Activated naive CD8-positive, alpha-beta T cell treated with anti-CD3 and anti-CD28 coated beads, Interleukin-2, amount 10 ng/mL, durations not matched to agents 7 days and 5 days (primary cell): Measurements from ENCODE around the gene PNMA6E. TPM values are rescaled to one million over a fixed set of nuclear protein-coding genes. Genes with fewer than 3 reads are reported as not detected.

ENCODE experiments used
- ATAC-seq: fragments of 150-1000 bp; cut with Tn5 transposase; one replicate; pipeline ENCODE4 v1.10.0; 2021; ENCODE audit warnings: low read depth, moderate library complexity
- POLR2A ChIA-PET: fragments of 350-600 bp; sonication (Branson Sonifier 250); formaldehyde crosslinking; loops from one replicate; lab custom pipeline; 2021; ENCODE audit warnings: antibody characterized with exemption; lab: Charles Lee
- DNase-seq: peaks from one replicate; pipeline ENCODE4 v3.0.0; 2021
- H3K27ac Mint-ChIP-seq: one replicate; pipeline ENCODE4 v1.8.0; 2022; ENCODE audit warnings: mild to moderate bottlenecking, mixed read lengths
- H3K27me3 Mint-ChIP-seq: one replicate; pipeline ENCODE4 v1.8.0; 2022; ENCODE audit warnings: mild to moderate bottlenecking, moderate library complexity, mixed read lengths
- H3K36me3 Mint-ChIP-seq: one replicate; pipeline ENCODE4 v1.8.0; 2021; ENCODE audit warnings: mild to moderate bottlenecking, mixed read lengths
- H3K4me1 Mint-ChIP-seq: one replicate; pipeline ENCODE4 v1.8.0; 2021; ENCODE audit warnings: mixed read lengths
- H3K4me3 Mint-ChIP-seq: one replicate; pipeline ENCODE4 v1.8.0; 2022; ENCODE audit warnings: mild to moderate bottlenecking, moderate library complexity, mixed read lengths
- H3K9me3 Mint-ChIP-seq: one replicate; pipeline ENCODE4 v1.8.0; 2021; ENCODE audit warnings: mixed read lengths
- total RNA-seq, 2 experiments: library from RNA; stranded (reverse); gene quantifications; one replicate each; pipeline ENCODE4 v1.2.3, GENCODE V29; 2021

The PNMA6E gene
- total RNA-seq, 2 experiments from 2014 or later: not detected

DNA sequence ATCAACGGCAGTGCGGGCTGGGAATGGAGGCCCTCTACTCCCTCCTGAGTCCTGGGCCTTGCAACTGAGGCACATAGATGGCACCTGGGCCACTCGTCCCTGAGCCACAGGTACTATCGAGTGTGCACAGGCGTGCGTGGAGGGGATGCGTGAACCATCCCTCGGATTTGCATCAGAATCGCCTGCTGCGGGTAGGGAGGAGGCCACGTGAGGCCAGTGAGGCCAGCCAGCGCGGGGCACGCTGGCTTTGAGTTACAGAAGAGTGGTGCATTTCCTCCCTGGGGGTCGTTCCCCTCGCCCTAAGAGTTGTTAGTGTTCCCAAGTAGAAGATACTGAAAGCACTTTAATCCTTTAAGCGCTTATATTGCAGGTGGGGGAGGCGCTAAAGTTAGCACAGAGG lies 20.7 kb upstream of the PNMA6E start:
- no peak for ATAC-seq
- H3K4me1 Mint-ChIP-seq: no peaks in the 10 kb centered on the region

DNA sequence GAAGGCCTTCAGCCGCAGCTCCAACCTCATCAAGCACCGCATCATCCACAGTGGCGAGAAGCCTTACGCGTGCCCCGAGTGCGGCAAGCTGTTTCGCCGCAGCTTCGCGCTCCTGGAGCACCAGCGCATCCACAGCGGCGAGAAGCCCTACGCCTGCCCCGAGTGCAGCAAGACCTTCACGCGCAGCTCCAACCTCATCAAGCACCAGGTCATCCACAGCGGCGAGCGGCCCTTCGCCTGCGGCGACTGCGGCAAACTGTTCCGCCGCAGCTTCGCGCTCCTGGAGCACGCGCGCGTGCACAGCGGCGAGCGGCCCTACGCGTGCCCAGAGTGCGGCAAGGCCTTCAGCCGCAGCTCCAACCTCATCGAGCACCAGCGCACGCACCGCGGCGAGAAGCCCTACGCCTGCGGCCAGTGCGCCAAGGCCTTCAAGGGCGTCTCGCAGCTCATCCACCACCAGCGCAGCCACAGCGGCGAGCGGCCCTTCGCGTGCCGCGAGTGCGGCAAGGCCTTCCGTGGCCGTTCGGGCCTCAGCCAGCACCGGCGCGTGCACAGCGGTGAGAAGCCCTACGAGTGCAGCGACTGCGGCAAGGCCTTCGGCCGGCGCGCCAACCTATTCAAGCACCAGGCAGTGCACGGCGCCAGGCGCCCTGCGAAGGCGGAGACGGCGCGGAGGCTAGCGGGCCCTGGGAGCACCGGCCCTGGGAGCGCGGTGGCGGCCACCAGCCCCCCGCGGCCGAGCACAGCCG lies 19.9 kb upstream of the PNMA6E start:
- no peak for ATAC-seq
- no peak overlapping the region for H3K27ac Mint-ChIP-seq
- POLR2A ChIA-PET: no interaction called here

More for the DNA sequence above, 20.7 kb upstream of the PNMA6E start:
- Mint-ChIP-seq H3K4me3 (no peak overlapping the region), H3K27ac (no peak overlapping the region), H3K36me3 (no peaks in the 10 kb centered on the region), H3K9me3 (no peaks in the 10 kb centered on the region), H3K27me3 (no peaks in the 10 kb centered on the region)
- DNase-seq: no peak
- POLR2A ChIA-PET: no interaction called here

DNA sequence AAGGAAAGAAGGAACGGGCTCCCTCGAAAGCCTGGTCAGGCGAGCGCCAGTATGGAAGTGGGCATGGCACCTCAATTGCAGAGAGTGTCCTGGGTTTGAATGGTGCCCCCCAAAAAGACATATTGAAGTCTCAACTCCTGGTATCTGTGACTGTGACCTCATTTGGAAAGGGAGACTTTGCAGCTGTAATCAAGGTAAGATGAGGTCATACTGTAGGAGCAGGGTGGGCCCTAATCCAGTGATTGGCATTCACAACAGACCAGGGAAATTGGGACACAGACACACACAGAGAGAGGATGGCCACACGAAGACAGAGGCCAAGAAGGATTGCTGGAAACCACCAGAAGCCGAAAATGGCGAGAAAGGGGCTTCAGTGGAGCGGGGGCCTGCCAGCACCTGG lies 16.5 kb upstream of the PNMA6E start:
- H3K27me3 Mint-ChIP-seq: no peaks in the 10 kb centered on the region
- ATAC-seq (no peak), DNase-seq (no peak)
- H3K4me3 Mint-ChIP-seq: no peak overlapping the region
- POLR2A ChIA-PET: no interaction called here
- no peaks in the 10 kb centered on the region for H3K36me3 Mint-ChIP-seq
- no peaks in the 10 kb centered on the region for H3K4me1 Mint-ChIP-seq
- H3K9me3 Mint-ChIP-seq: no peaks in the 10 kb centered on the region
- peak overlapping the region; percentile 15 for H3K27ac Mint-ChIP-seq

More for the DNA sequence above, 19.9 kb upstream of the PNMA6E start:
- H3K9me3 Mint-ChIP-seq: no peaks in the 10 kb centered on the region
- H3K36me3 Mint-ChIP-seq: no peaks in the 10 kb centered on the region
- no peak for DNase-seq
- H3K27me3 Mint-ChIP-seq: no peaks in the 10 kb centered on the region
- H3K4me3 Mint-ChIP-seq: no peak overlapping the region
- H3K4me1 Mint-ChIP-seq: no peaks in the 10 kb centered on the region

DNA sequence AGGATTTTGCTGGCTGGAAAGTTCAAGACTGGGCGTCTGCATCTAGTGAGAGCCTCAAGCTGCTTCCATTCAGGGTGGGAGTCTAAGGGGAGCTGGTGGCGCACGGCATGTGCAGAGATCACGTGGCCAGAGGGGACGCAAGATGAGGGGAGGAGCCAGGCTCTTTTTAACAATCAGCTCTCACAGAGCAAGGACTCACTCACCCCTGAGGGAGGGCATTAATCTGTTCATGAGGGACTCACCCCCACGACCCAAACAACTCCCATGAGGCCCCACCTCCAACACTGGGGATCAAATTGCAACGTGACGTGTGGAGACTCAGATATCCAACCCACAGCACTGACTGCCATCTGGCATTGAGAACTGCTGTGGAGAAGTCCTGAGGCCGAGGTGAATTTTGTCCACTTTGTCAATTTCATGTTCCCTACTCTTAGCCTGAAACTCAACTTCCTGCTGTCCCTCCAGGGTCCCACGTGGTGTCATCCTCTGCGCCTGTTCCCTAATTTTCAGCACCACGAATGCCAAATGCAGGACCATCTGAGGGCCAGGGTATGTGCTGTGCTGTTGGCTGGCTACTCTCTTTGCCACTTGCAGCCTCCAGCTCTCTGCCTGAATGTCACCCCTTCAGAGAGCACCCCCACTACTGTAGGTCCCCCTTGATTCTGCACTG lies 15.8 kb upstream of the PNMA6E start:
- peaks cover 6% of the 10 kb centered on the region for H3K4me1 Mint-ChIP-seq
- DNase-seq (no peak), ATAC-seq (no peak)
- no peak overlapping the region for H3K4me3 Mint-ChIP-seq
- no peaks in the 10 kb centered on the region for H3K9me3 Mint-ChIP-seq
- no peak overlapping the region for H3K27ac Mint-ChIP-seq
- no peaks in the 10 kb centered on the region for H3K36me3 Mint-ChIP-seq
- H3K27me3 Mint-ChIP-seq: peaks cover 2% of the 10 kb centered on the region
- POLR2A ChIA-PET: no interaction called here

DNA sequence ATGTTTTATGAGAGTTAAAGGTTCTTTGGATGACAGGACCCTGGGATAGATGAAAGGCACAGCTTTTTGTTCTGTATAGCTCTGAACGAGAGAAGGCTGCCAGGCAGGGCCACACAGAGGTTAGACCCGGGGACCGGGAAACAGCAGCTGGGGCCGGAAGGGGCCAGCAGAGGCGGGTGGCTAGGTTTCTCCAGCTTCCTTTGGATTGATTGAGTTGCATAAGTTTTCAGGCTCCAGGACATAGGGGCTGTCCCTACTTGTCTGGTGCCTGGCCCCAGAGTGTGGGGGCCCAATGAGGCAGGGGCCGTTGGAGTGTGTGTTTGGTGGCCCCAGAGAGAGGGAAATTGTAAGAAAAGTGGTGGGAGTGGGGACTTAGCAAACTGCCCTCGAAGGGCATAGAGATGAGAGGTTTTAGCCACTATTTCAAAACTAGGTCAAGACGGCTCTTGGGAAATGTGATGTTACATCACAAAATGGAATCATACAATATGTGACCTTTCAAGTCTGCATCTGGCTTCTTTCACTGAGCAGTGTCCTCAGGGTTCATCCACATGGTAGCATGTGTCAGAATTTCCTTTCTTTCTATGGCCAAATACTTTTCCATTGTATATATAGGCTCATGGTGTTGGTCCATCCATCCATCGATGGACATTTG lies 13.8 kb upstream of the PNMA6E start:
- POLR2A ChIA-PET: no interaction called here
- Mint-ChIP-seq H3K27me3 (peaks cover 3% of the 10 kb centered on the region), H3K4me3 (no peak overlapping the region), H3K9me3 (no peaks in the 10 kb centered on the region), H3K27ac (no peak overlapping the region), H3K4me1 (peaks cover 7% of the 10 kb centered on the region), H3K36me3 (no peaks in the 10 kb centered on the region)
- DNase-seq (no peak), ATAC-seq (no peak)

DNA sequence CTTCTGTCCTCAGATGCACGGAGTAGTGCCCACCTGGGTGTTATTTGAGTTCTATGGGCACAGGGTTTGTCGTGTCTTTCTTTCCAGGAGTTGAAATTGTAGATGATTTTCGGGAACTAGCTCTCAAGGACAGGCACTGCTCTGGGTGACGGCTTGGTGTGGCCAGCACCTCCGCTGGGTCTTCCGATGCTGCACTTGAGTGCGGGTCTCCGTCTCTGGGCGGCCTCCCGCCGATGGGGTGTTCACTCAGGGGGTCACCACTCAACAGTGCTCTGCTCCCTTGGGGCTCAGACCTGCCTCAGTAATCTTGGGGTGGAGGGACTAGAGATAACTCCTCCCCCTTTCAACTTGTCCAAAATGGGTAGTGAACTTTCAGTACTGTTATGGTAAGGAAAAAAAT lies 12.6 kb upstream of the PNMA6E start:
- DNase-seq (no peak), ATAC-seq (no peak)
- POLR2A ChIA-PET: no interaction called here
- H3K27me3 Mint-ChIP-seq: peaks cover 3% of the 10 kb centered on the region
- H3K9me3 Mint-ChIP-seq: no peaks in the 10 kb centered on the region
- H3K4me3 Mint-ChIP-seq: no peak overlapping the region
- H3K36me3 Mint-ChIP-seq: no peaks in the 10 kb centered on the region
- H3K27ac Mint-ChIP-seq: no peak overlapping the region
- peaks cover 7% of the 10 kb centered on the region for H3K4me1 Mint-ChIP-seq

DNA sequence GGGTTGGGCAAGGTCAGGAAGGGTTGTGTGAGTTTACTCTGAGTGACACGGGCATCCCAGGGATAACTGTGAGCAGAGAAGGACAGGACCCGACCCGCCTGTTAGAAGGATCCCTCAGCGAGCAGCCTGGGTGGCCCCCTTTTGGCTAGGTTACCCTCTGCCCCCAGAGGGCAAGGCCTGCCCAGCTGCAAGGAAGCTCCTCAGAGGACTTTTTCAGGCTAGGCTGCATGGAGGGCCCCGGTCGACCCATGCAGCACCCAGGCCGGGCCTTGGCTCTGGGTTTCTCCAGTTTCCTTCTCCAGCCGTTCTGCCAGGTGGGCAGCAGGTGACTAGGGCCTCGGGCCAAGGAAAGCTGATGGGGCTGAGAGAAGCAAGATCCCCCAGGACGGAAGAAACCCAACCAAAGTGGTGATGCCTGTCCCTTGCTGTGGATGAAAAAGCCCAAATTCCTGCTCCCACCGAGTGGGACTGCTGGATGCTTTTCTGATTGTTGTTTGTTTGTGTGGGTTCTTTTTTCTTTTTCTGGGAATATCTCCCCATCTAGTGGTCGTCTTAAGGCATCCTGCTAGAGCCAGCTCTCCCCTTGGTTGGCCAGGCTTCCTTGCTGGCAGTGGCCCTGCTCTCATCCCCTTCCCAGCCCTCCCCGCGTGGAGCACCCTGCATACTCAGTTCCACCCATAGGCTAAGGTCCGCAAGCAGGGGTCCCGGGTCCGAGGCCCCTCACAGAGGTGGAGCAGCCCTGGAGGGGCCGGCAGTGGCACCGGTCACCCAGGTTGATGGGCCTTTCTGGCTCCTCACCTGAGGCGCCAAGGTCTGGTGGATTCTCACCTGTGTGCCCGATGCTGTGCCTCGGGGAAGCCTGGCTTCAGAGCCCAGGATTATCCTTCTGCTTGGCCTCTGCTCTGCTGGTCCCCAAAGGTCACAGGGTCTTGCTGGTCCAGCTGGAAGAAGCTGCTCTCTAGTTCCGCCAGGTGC lies 11.9 kb upstream of the PNMA6E start:
- Mint-ChIP-seq H3K36me3 (no peaks in the 10 kb centered on the region), H3K4me3 (no peak overlapping the region), H3K27ac (no peak overlapping the region), H3K9me3 (no peaks in the 10 kb centered on the region), H3K27me3 (peaks cover 3% of the 10 kb centered on the region), H3K4me1 (peaks cover 7% of the 10 kb centered on the region)
- no peak for DNase-seq
- POLR2A ChIA-PET: no interaction called here
- ATAC-seq: no peak

DNA sequence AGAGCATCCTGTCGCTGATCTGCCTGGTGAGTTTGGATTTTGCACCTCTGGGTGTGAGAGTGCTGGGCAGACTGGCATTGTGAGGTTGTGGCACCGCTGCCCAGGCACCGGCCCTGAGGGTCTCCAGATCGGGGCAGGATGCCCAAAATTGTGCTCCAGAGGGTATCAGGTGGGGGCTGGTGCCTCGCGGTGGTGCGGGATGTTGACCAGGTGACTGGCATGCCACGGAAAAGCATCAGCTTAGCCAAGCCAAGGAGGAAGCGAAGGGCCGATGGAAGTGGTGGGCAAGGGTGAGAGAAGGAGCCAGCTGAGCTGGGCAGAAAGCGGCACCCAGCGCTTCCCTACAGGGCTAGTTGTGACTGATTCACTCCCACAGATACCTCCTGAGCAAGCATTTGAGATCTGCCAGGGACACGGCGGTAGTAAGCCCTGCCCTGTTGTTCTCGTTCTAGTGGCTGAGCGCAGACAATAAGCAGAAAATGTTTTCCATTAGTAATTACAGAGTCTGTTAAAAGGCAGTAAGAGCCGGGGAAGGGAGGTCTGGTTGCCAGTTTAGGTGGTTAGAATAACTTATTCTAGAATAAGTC lies 10.9 kb upstream of the PNMA6E start:
- ATAC-seq (no peak), DNase-seq (no peak)
- Mint-ChIP-seq H3K4me1 (peaks cover 7% of the 10 kb centered on the region), H3K4me3 (peak overlapping the region; percentile 73), H3K27me3 (peaks cover 3% of the 10 kb centered on the region), H3K27ac (no peak overlapping the region), H3K36me3 (no peaks in the 10 kb centered on the region), H3K9me3 (no peaks in the 10 kb centered on the region)
- POLR2A ChIA-PET: no interaction called here

DNA sequence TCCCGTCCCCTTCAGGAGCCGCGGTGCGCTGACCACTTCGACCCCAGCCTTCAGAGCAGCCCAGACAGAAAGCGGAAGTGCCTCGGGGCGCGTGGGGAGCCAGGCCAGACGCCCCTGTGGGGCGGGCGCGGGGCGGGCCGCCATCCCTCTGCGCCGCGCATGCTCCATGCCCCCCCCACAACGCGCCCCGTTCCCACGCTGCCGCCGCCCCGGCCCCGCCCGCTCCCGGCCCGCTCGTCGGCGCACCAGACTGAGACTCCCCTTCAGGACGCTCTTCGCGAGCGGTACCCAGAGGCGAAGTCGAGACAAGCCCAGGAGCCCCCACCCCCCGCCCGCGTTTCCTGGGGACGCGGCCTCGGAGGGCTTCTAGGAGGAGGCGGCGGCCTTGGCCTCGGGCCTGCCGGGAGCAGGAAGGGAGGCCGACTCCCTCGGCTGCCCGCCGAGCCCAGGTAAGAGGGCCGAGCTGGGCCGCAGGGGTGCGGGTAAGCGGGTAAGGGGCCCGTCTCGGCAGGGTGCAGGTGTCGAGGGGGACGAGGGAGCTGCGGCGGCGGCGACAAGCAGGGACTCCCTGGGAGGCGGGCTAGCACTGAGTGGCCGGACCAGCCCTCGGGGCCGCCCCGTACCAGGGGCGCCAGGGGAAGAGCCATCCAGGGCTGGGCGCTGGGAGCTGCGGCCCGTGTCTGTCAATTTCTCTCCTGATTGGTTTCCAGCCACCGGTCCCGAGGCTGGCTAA lies 10.3 kb upstream of the PNMA6E start, which contains the start of gene ZFP92:
ZFP92 (plus strand) TSS at position 218 of the 733 bp plus-strand sequence. CDS start 6,851 bp downstream, outside the sequence.
- ATAC-seq: peak; percentile 54
- no peak for DNase-seq
- no peaks in the 10 kb centered on the region for H3K36me3 Mint-ChIP-seq
- peak within 1 kb of the TSS; percentile 73 for H3K4me3 Mint-ChIP-seq
- peak within 1 kb of the TSS; percentile 45 for H3K27ac Mint-ChIP-seq
- peaks cover 7% of the 10 kb centered on the region for H3K4me1 Mint-ChIP-seq
- H3K9me3 Mint-ChIP-seq: no peaks in the 10 kb centered on the region
- peaks cover 3% of the 10 kb centered on the region for H3K27me3 Mint-ChIP-seq
- POLR2A ChIA-PET: no interaction called here

DNA sequence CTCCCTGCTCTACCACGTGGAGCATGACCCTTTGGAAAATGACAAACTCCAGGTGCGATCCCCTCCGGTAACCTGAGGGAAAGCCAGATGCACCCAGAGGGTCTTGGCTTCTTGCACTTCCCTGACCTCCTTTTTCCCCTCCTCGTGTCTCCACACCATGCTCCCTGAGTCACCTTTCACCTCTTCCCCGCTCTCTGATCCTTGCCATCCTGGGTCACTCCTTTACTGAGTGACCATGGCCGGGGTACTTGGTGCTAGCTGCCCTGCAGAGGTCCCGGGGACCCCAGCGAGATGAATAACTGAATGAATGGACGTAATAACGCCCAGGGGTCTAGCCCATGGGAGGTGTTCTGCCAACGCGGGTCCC lies 9.7 kb upstream of the PNMA6E start:
- Mint-ChIP-seq H3K36me3 (no peaks in the 10 kb centered on the region), H3K4me3 (peak overlapping the region; percentile 58), H3K27ac (peak overlapping the region; percentile 45), H3K9me3 (no peaks in the 10 kb centered on the region), H3K4me1 (peaks cover 7% of the 10 kb centered on the region), H3K27me3 (peaks cover 3% of the 10 kb centered on the region)
- no peak for DNase-seq
- no peak for ATAC-seq
- POLR2A ChIA-PET: no interaction called here

DNA sequence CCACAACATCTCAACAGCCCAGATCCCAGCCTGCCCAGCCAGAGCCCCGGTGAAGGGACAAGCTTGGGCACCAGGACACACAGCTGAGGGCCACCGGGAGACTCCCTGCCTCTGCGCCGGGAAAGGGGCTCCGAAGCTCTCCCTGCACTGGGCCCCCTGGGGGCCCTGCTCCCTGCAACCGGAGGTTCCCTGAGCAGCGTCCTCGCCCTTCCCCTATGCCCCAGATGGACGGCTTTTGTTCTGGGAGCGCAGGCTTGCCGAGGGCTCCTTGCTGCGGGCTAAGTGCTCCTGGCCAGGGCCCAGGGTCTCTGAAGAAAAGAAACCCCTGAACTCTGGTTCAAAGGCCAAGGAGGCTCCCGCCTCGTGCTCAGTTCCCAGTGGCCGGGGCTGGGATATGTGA lies 9.2 kb upstream of the PNMA6E start:
- Mint-ChIP-seq H3K27me3 (peaks cover 3% of the 10 kb centered on the region), H3K9me3 (no peaks in the 10 kb centered on the region), H3K27ac (no peak overlapping the region), H3K36me3 (no peaks in the 10 kb centered on the region), H3K4me3 (no peak overlapping the region), H3K4me1 (peaks cover 7% of the 10 kb centered on the region)
- ATAC-seq (no peak), DNase-seq (no peak)
- POLR2A ChIA-PET: no interaction called here

DNA sequence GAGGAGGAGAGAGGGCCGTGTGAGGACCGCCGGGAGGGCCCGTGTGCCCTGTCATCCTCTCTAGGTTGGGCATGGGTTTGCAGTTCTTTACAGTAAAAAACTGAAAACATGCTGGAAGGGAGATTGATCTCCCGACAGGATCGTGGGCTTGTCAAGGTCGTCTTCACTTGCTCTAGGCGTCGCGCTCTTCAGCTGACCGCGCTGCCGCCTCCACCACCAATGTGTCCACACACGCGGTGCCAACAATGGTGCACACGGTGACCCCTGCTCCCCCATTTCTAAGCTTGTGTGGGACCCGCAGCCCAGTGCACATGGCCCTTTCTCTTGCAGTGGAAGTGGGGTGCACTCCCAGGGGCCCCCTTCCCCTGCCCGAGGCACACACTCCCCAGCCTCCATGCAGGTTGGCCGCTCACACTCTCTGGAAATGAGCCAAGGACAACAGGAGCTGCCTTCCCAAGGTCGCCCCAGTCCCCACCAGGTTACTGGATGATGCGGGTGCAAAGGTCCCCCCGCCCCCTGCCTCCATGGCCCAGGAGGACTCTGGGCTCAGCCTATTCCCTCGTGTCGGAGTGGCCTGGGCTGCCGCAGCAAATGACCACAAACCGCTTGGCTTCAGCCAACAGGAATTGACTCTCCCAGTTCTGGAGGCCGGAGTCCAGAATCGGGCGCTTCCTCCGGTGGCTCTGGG lies 8.4 kb upstream of the PNMA6E start:
- Mint-ChIP-seq H3K36me3 (no peaks in the 10 kb centered on the region), H3K27me3 (peaks cover 5% of the 10 kb centered on the region), H3K27ac (no peak overlapping the region), H3K4me1 (peaks cover 7% of the 10 kb centered on the region), H3K9me3 (no peaks in the 10 kb centered on the region), H3K4me3 (no peak overlapping the region)
- POLR2A ChIA-PET: no interaction called here
- ATAC-seq (no peak), DNase-seq (no peak)
